Type B pancreatic cell (in vitro differentiated cells): Measurements from ENCODE around the gene SH3BP5. TPM values are rescaled to one million over a fixed set of nuclear protein-coding genes. Genes with fewer than 3 reads are reported as not detected.

ENCODE experiments used
- total RNA-seq: library from RNA; stranded (reverse); gene quantifications from 2 replicates; pipeline ENCODE4 v1.2.1, GENCODE V29; 2021; ENCODE audit warnings: low replicate concordance

SH3BP5 gene
- total RNA-seq, 1 donor from 2014 or later = 33.4 TPM

Other genes starting within 250 kb of the SH3BP5 start
- gene RBSN, start 233.4 kb downstream of the SH3BP5 start, total RNA-seq = 20.5 and 29.1 TPM in 2 replicates
- gene CAPN7, start 126.3 kb downstream of the SH3BP5 start, total RNA-seq = 37.9 and 41.9 TPM in 2 replicates
- gene METTL6, start 95.0 kb upstream of the SH3BP5 start, total RNA-seq = 19.3 and 20.1 TPM in 2 replicates
- 23.1 and 23.5 TPM in 2 replicates for gene EAF1, start 95.0 kb upstream of the SH3BP5 start, total RNA-seq
- 2.4 and 4.1 TPM in 2 replicates for gene COLQ, start 189.1 kb upstream of the SH3BP5 start, total RNA-seq